HG03139 (cell line): Measurements from ENCODE around the gene CDC42.
"Not testable (repeated sequence)": the region's sequence is repeated elsewhere in the genome, so short reads cannot be mapped to it uniquely, and the experiment has no call there.

Experiments
- ATAC-seq: cut with Tn5 transposase; IDR thresholded peaks from one replicate; pipeline ENCODE4 v1.9.1; 2021; ENCODE audit not compliant: unreplicated experiment

The CDC42 gene

GRCh38 chr1:22074803-22075202, 22.3 kb downstream of the CDC42 start:
- no peak for ATAC-seq

DNA sequence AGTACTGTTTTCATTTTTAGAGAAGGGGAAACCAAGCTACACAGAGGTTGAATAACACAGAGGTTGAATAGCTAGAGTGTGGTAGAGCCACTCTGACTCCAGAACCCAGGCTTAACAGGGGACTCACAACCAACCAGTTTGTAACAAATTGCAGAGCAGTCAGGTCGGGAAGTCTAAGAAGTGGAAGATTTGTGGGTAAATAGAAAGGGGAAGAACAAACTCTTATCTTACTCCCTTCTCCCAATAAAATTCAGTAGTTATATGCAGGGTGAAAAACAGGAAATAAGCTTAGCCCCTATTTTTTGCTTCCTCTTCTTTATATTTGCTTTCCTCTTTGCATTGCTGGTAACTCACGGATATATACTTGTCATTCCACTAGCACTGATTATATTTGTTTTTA, 23.2 kb downstream of the CDC42 start:
- ATAC-seq: no peak

DNA sequence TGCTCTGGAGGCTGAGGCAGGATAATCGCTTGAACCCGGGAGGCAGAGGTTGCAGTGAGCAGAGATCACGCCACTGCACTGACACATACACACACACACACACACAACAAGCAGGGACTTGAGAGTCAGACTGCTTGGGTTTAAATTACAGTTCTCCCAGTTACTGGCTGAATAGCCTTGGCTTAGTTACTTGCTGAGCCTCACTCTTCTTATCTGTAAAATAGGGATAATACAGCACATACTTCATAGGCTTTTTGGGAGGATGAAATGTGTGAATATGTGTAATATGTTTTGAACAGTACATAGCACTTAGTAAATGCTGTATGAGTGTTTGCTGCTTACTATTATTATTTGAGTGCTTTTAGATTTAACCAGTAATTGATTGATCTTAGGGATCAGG, 23.8 kb downstream of the CDC42 start:
- no peak for ATAC-seq

DNA sequence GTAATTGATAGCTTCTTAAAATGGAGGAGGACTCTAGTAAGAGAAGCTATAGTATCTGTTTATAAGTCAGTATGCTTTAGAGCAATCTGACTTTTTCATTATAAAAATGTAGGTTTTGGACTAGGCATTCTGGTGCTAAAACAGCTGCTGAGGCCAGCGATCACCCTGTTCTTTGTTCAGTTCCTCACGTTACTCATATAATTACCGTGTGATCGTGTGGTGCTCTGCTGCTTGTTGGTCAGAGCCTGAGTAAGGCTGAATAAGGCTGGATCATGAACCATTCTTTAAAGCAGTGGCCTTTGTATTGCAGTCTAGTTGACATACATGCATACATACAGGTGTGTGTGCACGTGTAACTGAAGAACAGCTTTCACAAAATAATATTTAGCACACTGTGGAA, 25.2 kb downstream of the CDC42 start:
- ATAC-seq: no peak

DNA sequence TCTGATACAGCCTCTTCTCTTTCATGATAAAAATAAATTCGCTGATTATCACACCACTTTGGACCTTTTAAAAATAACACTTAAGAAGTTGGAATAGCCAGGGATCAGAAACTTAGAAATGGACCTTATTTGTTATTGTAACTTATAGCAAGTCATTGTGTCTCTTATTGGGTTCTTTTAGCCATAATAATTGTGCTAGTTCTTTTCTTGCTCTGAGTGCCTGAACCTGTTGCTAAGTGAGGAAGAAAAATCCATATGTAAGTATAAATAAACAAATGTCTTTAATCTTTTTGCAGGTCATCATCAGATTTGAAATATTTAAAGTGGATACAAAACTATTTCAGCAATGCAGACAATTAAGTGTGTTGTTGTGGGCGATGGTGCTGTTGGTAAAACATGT, 25.6 kb downstream of the CDC42 start:
- no peak for ATAC-seq

DNA sequence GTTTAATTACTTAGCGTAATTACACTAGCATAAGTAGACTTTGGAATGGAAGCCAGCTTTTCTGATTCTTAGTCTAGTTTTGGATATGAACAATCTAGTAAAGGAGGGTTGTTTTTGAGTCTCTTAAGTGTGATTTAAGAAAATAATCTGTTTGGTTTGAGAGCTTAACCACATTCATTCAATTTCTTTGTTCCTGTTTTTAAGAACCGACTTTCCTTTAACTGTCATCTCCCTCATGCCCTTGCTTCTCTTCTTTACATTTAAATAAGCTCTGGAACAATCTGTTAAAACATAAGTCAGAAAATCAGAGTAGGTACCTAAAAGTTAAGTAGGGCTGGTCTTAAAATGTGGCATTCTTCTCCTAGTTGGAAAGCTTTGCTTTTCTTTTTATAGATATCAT, 27.7 kb downstream of the CDC42 start:
- ATAC-seq: no peak

DNA sequence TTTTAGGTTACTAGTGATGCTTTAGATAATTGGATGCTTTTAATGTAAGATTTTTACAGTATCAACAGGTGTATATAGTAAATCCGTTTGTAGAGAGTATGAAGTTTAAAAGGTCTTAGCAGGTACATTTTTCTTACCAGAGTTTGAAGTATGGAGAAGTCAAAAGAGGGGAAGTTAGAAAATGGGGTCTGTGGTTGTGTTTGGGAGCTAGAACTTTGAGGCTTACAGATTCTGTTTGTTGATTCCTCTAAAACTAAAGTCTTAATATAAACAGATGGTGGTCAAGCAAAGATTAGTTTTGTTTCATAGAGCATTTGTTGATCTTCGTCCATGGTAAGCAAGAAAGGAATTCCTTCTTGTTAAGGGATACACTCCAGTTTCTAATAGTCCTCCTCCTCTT, 35.8 kb downstream of the CDC42 start:
- no peak for ATAC-seq

DNA sequence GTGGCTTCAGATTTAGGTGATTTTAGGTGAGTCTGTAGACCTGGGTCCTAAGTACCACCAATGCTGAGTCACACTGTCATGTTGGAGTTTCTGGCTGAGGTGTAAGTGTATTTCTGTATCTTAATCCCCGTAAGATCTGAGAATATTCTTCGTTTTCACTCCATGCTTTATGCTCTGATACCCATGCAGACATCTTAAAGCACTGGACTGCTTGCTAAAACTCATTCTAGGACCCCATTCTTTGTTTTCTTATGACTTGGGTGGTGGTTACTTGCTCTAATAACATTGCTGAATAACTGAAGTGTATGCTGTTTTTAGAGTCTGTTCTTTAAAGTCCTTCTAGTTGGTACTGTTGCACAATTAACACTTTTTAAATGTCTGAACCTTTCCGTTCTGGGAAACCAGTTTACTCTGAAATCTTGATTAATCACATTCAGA, 36.6 kb downstream of the CDC42 start:
- ATAC-seq: no peak

- ATAC-seq: no peak
Measured at GRCh38 chr1:22089787-22090186, 37.3 kb downstream of the CDC42 start.

GRCh38 chr1:22090867-22091266, 38.4 kb downstream of the CDC42 start:
- ATAC-seq: no peak

- not testable (repeated sequence) for ATAC-seq
Measured at GRCh38 chr1:22092026-22092768, 39.7 kb downstream of the CDC42 start.

DNA sequence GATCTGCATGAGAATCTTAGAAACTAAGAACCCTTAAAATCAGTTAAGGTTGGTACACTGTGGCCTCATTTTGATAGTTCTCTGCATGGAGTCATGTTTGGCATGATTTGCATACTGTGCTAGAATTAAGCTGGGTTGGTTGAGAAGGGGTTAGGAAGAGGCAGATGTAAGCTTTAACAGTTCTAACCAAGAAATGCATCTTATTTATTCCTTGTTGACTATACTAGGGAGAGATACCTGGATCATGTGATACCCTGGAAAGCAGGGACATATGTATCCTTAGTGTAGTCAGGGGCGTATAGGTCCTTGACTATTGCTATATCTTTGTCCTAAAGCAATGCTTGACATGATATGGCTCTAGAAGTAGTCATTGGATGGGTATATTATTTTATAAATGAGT, 41.0 kb downstream of the CDC42 start:
- no peak for ATAC-seq

DNA sequence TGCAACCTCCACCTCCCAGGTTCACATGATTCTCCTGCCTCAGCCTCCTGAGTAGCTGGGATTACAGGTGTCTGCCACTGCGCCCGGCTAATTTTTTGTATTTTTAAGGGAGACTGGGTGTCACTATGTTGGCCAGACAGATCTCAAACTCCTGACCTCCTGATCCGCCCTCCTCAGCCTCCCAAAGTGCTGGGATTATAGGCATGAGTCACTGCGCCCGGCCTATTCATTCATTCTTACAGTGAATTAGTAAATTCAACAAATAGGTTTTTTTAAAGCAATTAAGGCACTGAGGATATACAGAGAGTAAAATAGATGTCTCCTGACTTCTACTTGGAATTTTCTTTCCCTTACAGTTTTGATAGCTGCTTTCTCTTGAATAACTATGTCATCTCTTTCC, 43.5 kb downstream of the CDC42 start:
- no peak for ATAC-seq

DNA sequence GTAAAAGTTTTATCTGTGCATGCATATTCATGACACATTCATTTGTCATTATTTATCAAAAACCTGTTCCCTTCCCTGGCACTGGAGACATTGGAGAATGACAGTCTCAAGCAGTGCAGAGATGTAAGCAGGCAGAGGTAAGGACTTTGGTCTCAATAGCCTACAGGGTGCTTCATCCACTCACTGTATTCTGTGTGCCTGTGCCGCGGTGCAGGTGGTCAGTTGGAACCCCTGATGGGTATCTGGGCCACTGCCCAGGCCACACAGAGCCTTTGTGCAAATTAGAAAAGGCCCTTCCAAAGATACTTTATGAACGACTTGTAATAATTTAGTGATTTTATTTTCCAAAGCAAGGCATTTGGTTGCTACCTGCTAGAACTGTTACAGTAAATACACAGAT, 44.0 kb downstream of the CDC42 start:
- no peak for ATAC-seq

DNA sequence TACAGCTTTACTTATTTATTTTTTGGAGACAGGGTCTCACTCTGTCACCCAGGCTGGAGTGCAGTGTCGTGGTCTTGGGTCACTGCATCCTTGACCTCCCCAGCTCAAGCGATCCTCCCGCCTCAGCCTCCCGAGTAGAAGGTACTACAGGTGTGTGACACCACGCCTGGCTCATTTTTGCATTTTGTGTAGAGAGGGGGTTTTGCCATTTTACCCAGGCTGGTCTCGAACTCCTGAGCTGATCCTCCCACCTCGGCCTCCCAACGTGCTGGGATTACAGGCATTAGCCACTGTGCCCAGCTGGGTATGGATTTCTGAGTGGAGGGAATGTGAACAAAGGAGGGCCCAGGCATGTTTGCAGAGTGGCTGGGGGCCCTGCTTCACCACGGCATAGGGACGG, 46.2 kb downstream of the CDC42 start:
- ATAC-seq: no peak

DNA sequence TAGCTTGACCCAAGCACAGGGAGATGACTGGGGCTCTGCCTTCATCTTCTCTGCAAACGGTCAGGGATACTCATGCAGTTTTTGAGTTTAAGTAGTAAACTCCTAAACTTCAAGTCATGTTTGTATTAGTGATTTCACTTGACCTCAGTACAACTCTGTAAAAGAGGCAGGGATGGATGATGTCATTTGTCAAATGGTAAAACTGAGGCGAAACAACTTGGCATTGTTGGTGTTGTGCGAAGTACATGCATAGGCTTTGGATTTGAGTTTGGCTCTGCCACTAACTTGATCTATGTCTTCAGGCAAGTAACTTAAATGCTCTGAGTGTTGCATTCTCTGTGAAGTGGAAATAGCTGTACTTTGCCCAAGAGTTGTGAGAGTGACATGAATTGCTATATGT, 47.7 kb downstream of the CDC42 start:
- ATAC-seq: no peak

DNA sequence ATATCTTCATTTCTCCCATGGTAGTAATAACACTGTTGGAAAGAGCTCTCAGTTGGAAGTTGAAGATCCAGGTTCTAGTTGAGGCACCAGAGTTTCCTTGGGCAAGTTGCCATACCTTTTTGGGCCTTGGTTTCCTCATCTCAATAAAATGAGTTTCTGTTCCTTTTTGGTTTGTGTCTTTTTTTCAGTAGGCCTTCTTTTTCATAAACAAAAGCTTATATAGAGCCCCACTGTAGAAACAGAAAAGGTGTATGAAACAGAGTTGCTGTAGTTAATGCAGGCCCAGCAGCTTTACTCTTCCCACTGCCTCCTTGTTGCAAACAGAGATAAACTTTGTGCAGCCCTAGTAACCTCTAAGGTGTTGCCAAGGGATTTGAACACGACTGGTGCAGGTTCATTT, 48.7 kb downstream of the CDC42 start:
- ATAC-seq: no peak

GRCh38 chr1:22101995-22102394, 49.5 kb downstream of the CDC42 start:
- ATAC-seq: no peak

DNA sequence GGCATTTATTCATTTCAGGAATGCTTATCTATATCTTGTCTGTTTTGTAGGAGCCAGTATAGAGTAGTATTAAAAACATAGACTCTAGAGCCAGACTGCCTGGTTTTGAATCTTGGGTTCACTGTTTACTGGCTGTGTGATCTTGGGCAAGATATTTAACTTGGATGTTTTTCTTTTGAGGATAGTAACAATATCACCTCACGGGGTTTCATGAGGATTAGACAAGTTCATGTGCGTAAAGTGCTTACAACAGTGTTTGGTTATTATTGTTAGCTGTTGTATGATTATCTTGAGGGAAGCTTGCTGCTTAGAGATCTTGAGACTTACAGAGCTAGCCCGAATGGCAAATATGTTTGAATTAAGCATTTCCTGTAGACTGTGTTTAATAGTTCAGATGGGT, 50.2 kb downstream of the CDC42 start:
- no peak for ATAC-seq

DNA sequence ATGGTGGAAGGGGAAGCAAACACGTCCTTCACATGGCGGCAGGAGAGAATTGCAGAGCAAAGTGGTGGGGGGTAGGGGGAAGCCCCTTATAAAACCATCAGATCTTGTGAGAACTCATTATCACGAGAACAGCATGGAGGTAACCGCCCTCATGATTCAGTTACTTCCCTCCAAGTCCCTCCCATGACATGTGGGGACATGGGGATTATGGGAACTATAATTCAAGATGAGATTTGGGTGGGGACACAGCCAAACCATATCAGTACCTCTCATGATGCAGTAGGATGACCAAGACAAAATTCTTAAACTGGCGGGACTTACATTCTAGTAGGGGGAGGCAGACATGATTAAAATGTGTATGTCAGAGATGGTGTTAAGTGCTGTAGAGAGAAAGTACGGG, 51.6 kb downstream of the CDC42 start:
- ATAC-seq: no peak

- no peak for ATAC-seq
Measured at GRCh38 chr1:22104865-22105437, 52.4 kb downstream of the CDC42 start.

DNA sequence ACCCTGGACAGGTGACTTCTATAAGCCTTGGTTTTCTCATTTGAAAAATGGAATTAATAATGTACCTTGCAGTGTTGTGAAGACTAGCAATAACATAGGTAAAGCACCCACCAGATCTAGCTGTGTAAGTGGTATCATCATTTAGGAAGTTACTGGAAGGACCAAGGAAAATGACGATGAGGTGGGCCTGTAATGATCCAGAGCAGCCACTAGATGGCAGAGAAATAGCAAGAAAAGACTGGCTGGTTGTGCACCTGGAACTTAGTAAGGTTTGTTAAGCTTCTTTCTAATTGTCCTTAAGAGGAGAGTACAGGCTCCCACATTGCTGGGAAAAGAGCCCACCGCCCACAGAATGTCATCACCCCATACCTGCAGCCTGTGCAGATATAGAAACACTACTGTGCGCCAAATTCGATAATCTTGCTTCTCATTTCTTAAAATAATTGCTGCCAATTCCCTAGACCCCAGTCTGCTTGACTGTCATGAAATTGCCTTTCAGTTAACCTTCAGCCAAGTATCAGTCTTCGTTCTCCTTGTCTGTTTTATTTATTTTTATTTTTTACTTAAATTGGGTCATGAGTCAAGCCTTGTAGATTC, 53.2 kb downstream of the CDC42 start:
- no peak for ATAC-seq

- ATAC-seq: no peak
Measured at GRCh38 chr1:22107126-22107525, 54.6 kb downstream of the CDC42 start.
